HCT116 (cell line): Measurements from ENCODE around the gene MOSPD2. TPM values are rescaled to one million over a fixed set of nuclear protein-coding genes. Genes with fewer than 3 reads are reported as not detected.

ENCODE experiments used
- ATAC-seq: fragments of 200-7000 bp; cut with Tn5 transposase; 2 replicates; pipeline ENCODE4 v1.9.1; 2020; ENCODE audit warnings: mild to moderate bottlenecking, moderate library complexity
- BruUV-seq: library from RNA; stranded (reverse); fragments of 400-500 nt; replicated peaks from 2 replicates; lab custom pipeline; 2021; lab: Mats Ljungman, UMichigan
- CTCF ChIA-PET: fragments of 300-600 bp; sonication (Branson Sonifier 250); formaldehyde crosslinking; loops from one replicate; lab custom pipeline; 2021; ENCODE audit warnings: antibody characterized with exemption; lab: Charles Lee
- POLR2A ChIA-PET: fragments of 300-600, 350-600 bp; sonication (Branson Sonifier 250); formaldehyde crosslinking; loops from one replicate; lab custom pipeline; 2021; ENCODE audit warnings: antibody characterized with exemption; lab: Charles Lee
- RAD21 ChIA-PET, 2 experiments: fragments of 300-600 bp; sonication (Branson Sonifier 250); formaldehyde crosslinking; loops; one replicate each; lab custom pipeline; 2023; ENCODE audit warnings: low total read pairs in 2 of 2; ENCODE audit not compliant: uncharacterized antibody in 2 of 2, unreplicated experiment in 2 of 2, low non-redundant PET in 1 of 2; lab: Charles Lee
- DNase-seq: peaks from one replicate; pipeline ENCODE4 v3.0.0-alpha.2; 2010; ENCODE audit warnings: low read depth, low spot score
- H2AFZ ChIP-seq: fragments of 200-600 bp; shearing (Covaris generic), sonication (generic); 2 replicates; pipeline ENCODE4 v1.6.1; 2017; ENCODE audit warnings: low read depth, mixed run types, mixed read lengths, antibody characterized with exemption, low read length; ENCODE audit not compliant: poor library complexity, severe bottlenecking
- H3K27ac ChIP-seq: 2 replicates; pipeline ENCODE4 v1.5.1; 2012; ENCODE audit warnings: low read depth, low read length
- H3K27me3 ChIP-seq: fragments of 200-600 bp; sonication (generic); 2 replicates; pipeline ENCODE4 v1.6.1; 2016; ENCODE audit warnings: mixed run types, low read length, mixed read lengths; ENCODE audit not compliant: insufficient read depth
- H3K36me3 ChIP-seq, 2 experiments: fragments of 200-500 bp in 1 of 2; fragments of 200-600 bp in 1 of 2; sonication (Bioruptor generic) in 1 of 2; sonication (generic) in 1 of 2; 2 replicates each; pipeline versions ENCODE4 v1.5.1 to v1.6.1; 2014 to 2016; ENCODE audit warnings: low read length in 2 of 2, inconsistent platforms in 1 of 2, mixed read lengths in 1 of 2, mixed run types in 1 of 2; ENCODE audit not compliant: insufficient read depth in 2 of 2, control insufficient read depth in 1 of 2
- H3K4me1 ChIP-seq, 2 experiments: fragments of 200-600 bp in 1 of 2; sonication (generic) in 1 of 2; 2 replicates each; pipeline versions ENCODE4 v1.5.1 to v1.6.1; 2012 to 2017; ENCODE audit warnings: low read length in 2 of 2, inconsistent platforms in 1 of 2, mild to moderate bottlenecking in 1 of 2, mixed read lengths in 1 of 2, mixed run types in 1 of 2, moderate library complexity in 1 of 2; ENCODE audit not compliant: insufficient read depth in 2 of 2, control insufficient read depth in 1 of 2
- H3K4me2 ChIP-seq: fragments of 200-600 bp; sonication (generic); 2 replicates; pipeline ENCODE4 v1.6.1; 2017; ENCODE audit warnings: mixed run types, low read length, mixed read lengths
- H3K4me3 ChIP-seq, 2 experiments: fragments of 200-600 bp in 1 of 2; sonication (generic) in 1 of 2; replicated peaks in 1 of 2; 2 replicates each; pipeline ENCODE4 v1.5.1; 2011 to 2016; ENCODE audit warnings: low read length in 2 of 2, control low read depth in 1 of 2, low read depth in 1 of 2, mild to moderate bottlenecking in 1 of 2, mixed read lengths in 1 of 2, mixed run types in 1 of 2
- H3K79me2 ChIP-seq: fragments of 200-600 bp; sonication (generic); 2 replicates; pipeline ENCODE4 v1.6.1; 2017; ENCODE audit warnings: mild to moderate bottlenecking, mixed run types, low read length, moderate library complexity, mixed read lengths; ENCODE audit not compliant: insufficient read depth
- H3K9ac ChIP-seq: fragments of 200-600 bp; sonication (generic); 2 replicates; pipeline ENCODE4 v1.6.1; 2016; ENCODE audit warnings: low read length, mixed read lengths
- H3K9me2 ChIP-seq: fragments of 200-600 bp; sonication (generic), shearing (Covaris generic); 2 replicates; pipeline ENCODE4 v1.6.1; 2017; ENCODE audit warnings: mixed run types, mild to moderate bottlenecking, moderate library complexity; ENCODE audit not compliant: insufficient read depth
- H3K9me3 ChIP-seq, 2 experiments: fragments of 200-500 bp in 1 of 2; fragments of 200-600 bp in 1 of 2; sonication (Bioruptor generic) in 1 of 2; sonication (generic) in 1 of 2; 2 replicates each; pipeline ENCODE4 v1.6.1; 2014 to 2017; ENCODE audit warnings: low read length in 2 of 2, mixed read lengths in 2 of 2, inconsistent platforms in 1 of 2, low read depth in 1 of 2, mild to moderate bottlenecking in 1 of 2, mixed run types in 1 of 2, moderate library complexity in 1 of 2; ENCODE audit not compliant: control insufficient read depth in 1 of 2, insufficient read depth in 1 of 2
- H4K20me1 ChIP-seq: fragments of 200-600 bp; sonication (generic), shearing (Covaris generic); 2 replicates; pipeline ENCODE4 v1.6.1; 2017; ENCODE audit warnings: mixed run types, mild to moderate bottlenecking, moderate library complexity; ENCODE audit not compliant: insufficient read depth
- POLR2AphosphoS5 ChIP-seq: IDR thresholded peaks from 2 replicates; pipeline ENCODE4 v1.6.1; 2011; ENCODE audit warnings: mild to moderate bottlenecking, low read depth, low read length, moderate library complexity
- REST ChIP-seq: IDR thresholded peaks from 2 replicates; pipeline ENCODE4 v1.6.1; 2012; ENCODE audit warnings: low read depth
- SP1 ChIP-seq: IDR thresholded peaks from 2 replicates; pipeline ENCODE4 v1.6.1; 2012; ENCODE audit warnings: low read depth
- ZBTB33 ChIP-seq: IDR thresholded peaks from 2 replicates; pipeline ENCODE4 v1.6.1; 2011; ENCODE audit warnings: mild to moderate bottlenecking, low read length, moderate library complexity; ENCODE audit not compliant: insufficient replicate concordance; ENCODE audit errors: extremely low read depth
- ZFX ChIP-seq: fragments of 450-650 bp; IDR thresholded peaks from 2 replicates; pipeline ENCODE4 v1.6.1; 2017
- intact Hi-C: fragments of 100-400 bp; cut with micrococcal nuclease; formaldehyde crosslinking; loops from 2 replicates; pipeline ENCODE4 v1.10.0; 2022
- total RNA-seq: library from RNA; stranded (reverse); gene quantifications from one replicate; pipeline ENCODE4 v1.2.1, GENCODE V29; 2021; ENCODE audit not compliant: unreplicated experiment

MOSPD2 gene
- total RNA-seq, 1 experiment from 2014 or later: 8.9 TPM

GRCh38 chrX:14920196-14920595 is 47.0 kb downstream of the MOSPD2 start:
- TF ChIP-seq POLR2AphosphoS5: no peak
- no peak for TF ChIP-seq REST
- no peak for TF ChIP-seq ZBTB33
- TF ChIP-seq ZFX: no peak
- no peak for TF ChIP-seq SP1
- TF ChIP-seq, all 23 proteins: peak for 0
- ChIA-PET POLR2A (no interaction called here), RAD21 (no interaction called here)

More at GRCh38 chrX:14920196-14920595, 47.0 kb downstream of the MOSPD2 start:
- Histone ChIP-seq H3K4me1 (no peaks in the 10 kb centered on the region), H3K79me2 (no peaks in the 10 kb centered on the region), H3K9me3 (no peaks in the 10 kb centered on the region), H3K36me3 (no peaks in the 10 kb centered on the region; a peak in 1 of 4 replicates), H3K9ac (no peak overlapping the region), H3K4me3 (no peak overlapping the region), H4K20me1 (no peaks in the 10 kb centered on the region), H3K27me3 (no peaks in the 10 kb centered on the region), H2AFZ (no peak overlapping the region), H3K27ac (no peak overlapping the region), H3K4me2 (no peak overlapping the region), H3K9me2 (no peaks in the 10 kb centered on the region)
- ATAC-seq (no peak), DNase-seq (no peak)
- BruUV-seq: no TSS peak
- CTCF ChIA-PET: no interaction called here
- intact Hi-C loops: no loop called here
